ENCODE results near the gene GPR84. TPM values are rescaled to one million over a fixed set of nuclear protein-coding genes. Genes with fewer than 3 reads are reported as not detected.

Gene GPR84
- total and polyA plus RNA-seq, 2 of the 8 experiments (the other 6 are each of a cell fraction or from before 2014, with no cell fraction given): 0.09 TPM; not detected in 1

GRCh38 chr12:54324617-54325441 is 39.5 kb downstream of the GPR84 start, which contains the start of gene COPZ1 (continued):
- no peak for TF ChIP-seq CHD7 (IDR thresholded peaks at IDR 0.05; ENCODE audit: insufficient replicate concordance, low read length)
- peak; percentile 73; the same call in 1 of the 2 replicates for TF ChIP-seq ATF3 (IDR thresholded peaks at IDR 0.05; ENCODE audit: insufficient read depth, low read depth, low read length)
- TF ChIP-seq EZH2 (IDR thresholded peaks at IDR 0.05; ENCODE audit: low read depth, low read length, severe bottlenecking): no peak
- no peak for TF ChIP-seq CHD1 (IDR thresholded peaks at IDR 0.05; ENCODE audit: low read depth, low read length)
- TF ChIP-seq POLR2AphosphoS5 (IDR thresholded peaks at IDR 0.05; ENCODE audit: low read depth, low read length): peak; percentile 76
- peak; percentile 80 to 82 for TF ChIP-seq RAD21 (IDR thresholded peaks at IDR 0.05 in 1 of 2, conservative IDR thresholded peaks at IDR 0.05 in 1 of 2; ENCODE audit: low read depth in 2 of 2, low read length in 2 of 2)
- TF ChIP-seq EGR1 (IDR thresholded peaks at IDR 0.05; ENCODE audit: borderline replicate concordance, low read depth, low read length): no peak
- TF ChIP-seq MAX (IDR thresholded peaks at IDR 0.05): peak; percentile 37; the same call in 1 of the 2 replicates

Measured in H1 (cell line).